Mesangial cell (primary cell): ENCODE data around the gene MROH7. TPM values are rescaled to one million over a fixed set of nuclear protein-coding genes. Genes with fewer than 3 reads are reported as not detected.

Experiments used
- total RNA-seq: library from RNA; depleted of rRNA; stranded (reverse); fragments of >200 nt; gene quantifications from 2 replicates; pipeline ENCODE4 v1.2.3, GENCODE V29; 2015

MROH7 gene
- total RNA-seq = 0.13 TPM in 1 of 2 replicates, not detected in the other

DNA sequence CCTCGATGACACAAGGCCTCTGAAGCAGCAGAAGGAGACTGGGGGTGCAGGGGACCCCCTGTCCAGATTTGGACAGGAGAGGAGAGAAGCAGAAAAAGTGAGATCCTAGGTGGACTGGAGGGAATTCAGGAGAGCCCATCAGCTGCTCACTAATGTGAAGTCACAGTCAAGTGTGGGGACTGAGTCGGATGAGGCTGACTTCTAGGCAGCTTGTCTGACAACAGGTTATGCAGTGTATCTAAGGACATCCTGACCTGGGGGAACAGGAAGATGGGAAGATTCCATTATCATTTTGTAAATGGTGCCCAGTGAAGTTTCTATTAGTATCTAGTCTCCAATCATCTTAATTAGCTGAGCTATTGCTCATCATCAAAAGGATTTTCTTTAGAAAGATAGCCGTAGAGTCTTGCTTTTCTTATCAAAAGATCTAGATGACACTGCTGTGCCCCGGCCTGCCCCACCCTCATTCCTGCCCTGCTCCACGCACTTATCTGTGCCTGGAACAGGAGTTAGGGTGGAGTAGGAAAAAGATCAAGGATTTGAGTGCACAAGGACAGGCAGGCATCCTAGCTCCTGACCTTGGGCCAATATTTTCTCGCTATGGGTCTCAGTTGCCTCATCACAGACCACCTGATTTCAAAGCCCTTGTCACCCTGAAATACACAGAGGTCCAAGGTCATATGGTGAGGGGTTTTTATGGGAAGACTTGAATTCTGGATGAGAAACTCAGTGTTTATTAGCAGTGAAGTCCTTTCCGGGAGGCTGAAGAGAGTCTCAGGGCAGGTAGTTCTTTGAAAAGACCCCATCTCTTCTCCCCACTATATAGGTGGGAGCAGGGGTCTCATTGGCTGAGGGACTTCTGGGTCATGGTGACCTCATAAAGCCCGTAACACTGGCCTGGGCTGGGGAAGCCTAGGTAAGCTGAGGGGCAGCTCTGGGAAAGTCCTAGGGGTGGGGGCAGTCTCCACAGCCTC lies at the start of gene MROH7:
Gene MROH7 (plus strand): TSS at position 924 of the 974 bp plus-strand sequence. CDS start 11,141 bp downstream, outside the sequence.

DNA sequence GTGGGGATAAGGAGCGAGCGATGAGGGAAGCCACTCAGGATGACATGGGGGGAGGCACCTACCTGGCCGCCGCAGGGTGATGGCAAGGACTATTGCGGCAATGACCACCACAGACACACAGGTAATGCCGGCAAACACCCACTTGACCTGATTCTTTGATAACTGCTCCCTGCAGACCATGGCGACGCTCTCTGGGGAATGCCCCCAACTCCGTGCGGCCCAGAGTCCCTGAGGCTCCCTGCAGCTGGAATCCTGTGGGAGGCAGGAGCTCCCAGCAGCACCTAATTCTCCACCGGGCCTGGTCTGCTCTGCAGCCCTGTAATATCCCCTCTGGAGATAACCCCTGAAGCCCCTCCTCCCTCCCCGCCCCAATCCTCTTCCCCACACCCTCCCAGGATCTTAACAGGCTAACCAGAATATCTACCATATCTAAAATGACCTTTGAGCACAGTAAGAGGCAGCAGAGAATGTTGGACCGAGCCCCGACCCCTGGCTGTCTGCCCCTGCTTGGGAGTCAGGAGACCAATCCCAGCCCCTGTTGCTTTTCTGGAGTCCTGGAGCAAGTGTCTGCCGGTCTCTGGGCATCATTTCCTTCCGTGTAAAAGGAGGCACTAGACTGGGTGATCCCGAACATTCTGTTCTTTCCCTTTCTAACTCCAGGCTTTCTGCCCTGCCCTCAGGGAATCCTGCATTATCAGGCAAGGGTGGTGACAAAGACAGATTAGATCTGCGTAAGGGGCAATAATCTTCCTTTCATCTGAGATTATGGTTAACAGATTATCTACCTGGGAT lies 18.2 kb upstream of the MROH7 start, which contains the start of gene FAM151A:
Gene FAM151A (minus strand): TSS at position 310 of the 792 bp plus-strand sequence. CDS start 130 bp downstream, at position 180.

DNA sequence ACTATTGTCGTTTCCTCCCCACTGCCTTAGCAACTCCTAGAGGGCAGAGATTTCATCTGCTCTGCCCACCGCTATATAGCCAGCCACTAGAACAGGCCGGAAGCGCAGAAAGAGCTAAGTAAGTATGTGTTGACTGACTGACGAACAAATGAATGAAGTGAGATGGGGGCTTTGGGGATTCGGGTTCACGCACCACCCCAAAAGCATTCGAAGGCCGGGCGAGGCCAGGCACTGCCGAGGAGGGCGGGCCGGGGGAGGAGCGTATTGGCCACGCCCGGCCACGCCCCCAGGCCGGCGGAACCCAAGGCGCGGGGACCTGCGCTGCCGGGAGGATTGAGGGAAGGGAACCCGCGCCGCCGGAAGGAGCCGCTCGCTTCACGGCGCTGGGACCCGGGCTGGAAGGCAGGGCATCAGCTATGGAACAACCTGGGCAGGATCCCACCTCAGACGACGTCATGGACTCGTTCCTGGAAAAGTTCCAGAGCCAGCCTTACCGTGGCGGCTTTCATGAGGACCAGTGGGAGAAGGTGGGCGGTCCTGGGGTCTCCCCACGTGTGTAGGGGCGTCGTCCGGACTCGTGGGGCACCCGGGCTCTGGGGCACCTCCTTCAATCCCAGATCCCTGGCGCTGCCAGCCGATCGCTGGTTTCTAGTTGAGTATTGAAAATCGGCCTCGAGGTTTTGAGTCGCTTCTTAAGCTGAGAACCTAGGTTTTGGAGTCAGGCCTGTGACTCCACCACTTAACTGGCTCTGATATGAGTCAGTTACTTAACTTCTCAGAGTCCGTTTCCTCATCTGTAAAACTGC lies 74.1 kb downstream of the MROH7 start, which contains the start of gene TTC4:
Gene TTC4 (plus strand): TSS at position 369 of the 806 bp plus-strand sequence. CDS start 48 bp downstream, at position 417.

Other genes with a start within 250 kb of the MROH7 start
- 19.4 and 38.9 TPM in 2 replicates for gene SSBP3, start 235.4 kb upstream of the MROH7 start, total RNA-seq
- 0.98 and 2.7 TPM in 2 replicates for gene ACOT11, start 93.6 kb upstream of the MROH7 start, total RNA-seq
- gene FAM151A, start 18.3 kb upstream of the MROH7 start, total RNA-seq = not detected in 2 replicates
- 12.5 and 19.1 TPM in 2 replicates for gene TTC4, start 74.1 kb downstream of the MROH7 start, total RNA-seq
- gene PARS2, start 122.7 kb downstream of the MROH7 start, total RNA-seq = 5.5 and 9.0 TPM in 2 replicates
- gene TTC22, start 159.5 kb downstream of the MROH7 start, total RNA-seq = under 0.01 and 0.76 TPM in 2 replicates
- 269 and 355 TPM in 2 replicates for gene DHCR24, start 245.4 kb downstream of the MROH7 start, total RNA-seq